Stimulated activated CD8-positive, alpha-beta memory T cell treated with anti-CD3 and anti-CD28 coated beads, Interleukin-4, amount 100 ng/mL, for 48 hours (primary cell): ENCODE results near the gene CFAP97D1.

ENCODE experiments used
- DNase-seq: peaks from one replicate; pipeline ENCODE4 v3.0.0-alpha.2; 2020

Gene CFAP97D1

DNA sequence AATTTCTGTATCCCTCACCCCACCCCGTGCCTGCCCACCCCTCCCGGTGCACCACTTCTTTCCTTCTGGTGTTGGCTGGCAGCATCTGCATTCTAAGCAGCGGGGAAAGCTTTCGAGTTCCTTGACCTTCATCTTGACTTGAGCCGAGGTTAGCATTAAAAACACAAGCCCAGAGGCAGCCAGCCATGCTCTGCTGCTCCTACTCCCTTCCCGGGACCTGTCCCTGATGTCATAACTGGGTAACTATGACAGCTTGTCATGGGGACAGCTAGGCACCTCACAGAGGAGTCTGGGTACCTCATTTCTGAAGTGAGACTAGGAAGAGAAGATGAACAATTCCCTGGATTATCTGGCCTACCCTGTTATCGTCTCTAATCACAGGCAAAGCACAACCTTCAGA is at the start of gene CFAP97D1:
Gene CFAP97D1, plus strand, starts transcription at position 301 of the 400 bp plus-strand sequence. Its CDS starts 28 bp downstream, at position 329.
- no peak for DNase-seq

DNA sequence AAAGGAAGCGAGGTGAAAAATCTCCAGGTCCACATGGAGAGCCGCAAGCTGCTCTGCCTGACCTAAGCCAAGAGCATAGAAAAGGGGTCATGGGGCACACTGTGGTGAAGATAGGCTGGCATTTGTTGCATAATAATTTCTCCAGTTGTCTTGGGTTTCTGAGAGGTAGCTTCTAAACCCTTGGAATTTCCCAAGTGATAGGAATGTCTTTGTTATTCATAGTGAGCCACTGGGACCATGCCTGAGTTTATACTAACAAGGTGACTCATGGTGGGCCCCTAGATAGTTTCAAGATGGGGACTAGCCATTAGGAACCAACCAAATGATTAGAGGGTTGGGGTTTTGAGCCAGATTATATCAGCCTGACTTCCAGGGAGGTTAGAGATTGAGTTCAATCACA is 47.3 kb upstream of the CFAP97D1 start:
- no peak for DNase-seq

DNA sequence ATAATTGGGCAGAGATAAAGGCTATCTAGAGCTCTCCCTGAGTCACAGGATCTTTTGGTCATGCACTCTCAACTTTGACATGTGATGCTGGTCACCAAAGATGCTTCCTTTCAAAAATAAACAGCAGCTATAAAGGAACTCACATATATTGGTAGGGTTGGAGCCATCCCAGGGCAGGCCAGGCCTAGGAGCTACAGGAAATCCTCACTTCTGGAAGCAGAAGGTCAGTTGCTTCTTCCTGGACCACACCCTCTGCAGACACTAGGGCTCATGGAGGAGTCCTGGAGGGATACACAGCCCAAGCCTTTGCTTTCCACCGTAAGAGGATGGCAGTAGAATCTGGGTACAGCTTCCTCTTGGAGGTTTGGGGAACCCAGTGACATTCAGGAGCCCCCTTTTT is 46.3 kb upstream of the CFAP97D1 start:
- no peak for DNase-seq

- DNase-seq, result no peak
These were observed 45.9 kb upstream of the CFAP97D1 start for GRCh38 chr17:43734376-43734775.

DNA sequence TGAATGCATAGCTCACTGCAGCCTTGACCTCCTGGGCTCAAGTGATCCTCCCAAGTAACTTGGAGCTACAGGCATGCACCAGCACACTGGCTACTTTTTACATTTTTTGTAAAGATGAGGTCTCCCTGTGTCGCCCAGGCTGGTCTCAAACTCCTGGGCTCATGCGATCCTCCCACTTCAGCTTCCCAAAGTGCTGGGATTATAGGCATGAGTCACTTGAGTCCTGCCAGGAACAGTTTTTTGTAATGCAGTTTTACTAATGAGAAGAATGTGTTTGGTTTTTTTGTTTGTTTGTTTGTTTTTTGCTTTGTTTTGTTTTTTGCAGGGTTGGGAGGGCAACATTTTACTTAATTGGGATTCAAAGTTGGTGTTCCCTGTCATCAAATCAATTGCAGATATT is 43.8 kb upstream of the CFAP97D1 start:
- no peak for DNase-seq

DNA sequence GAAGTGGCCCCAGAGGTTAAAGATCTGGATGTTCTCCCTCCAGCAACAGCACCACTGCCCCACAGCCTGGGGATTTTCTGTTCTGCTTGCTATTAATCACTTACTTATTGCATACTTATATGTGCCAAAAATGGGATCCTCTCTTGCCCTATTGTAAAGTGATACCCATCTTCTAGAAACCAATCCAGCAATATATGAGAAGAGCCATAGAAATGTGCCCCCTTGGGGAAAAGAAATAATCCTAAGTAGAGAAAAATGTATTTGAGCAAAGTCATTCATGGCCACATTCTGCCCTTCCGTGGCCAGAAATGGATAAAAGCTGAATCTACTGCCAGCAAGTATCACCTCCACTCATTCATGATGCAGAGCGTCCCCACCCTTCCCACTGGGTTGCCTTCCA is 42.5 kb upstream of the CFAP97D1 start:
- DNase-seq, result no peak

DNA sequence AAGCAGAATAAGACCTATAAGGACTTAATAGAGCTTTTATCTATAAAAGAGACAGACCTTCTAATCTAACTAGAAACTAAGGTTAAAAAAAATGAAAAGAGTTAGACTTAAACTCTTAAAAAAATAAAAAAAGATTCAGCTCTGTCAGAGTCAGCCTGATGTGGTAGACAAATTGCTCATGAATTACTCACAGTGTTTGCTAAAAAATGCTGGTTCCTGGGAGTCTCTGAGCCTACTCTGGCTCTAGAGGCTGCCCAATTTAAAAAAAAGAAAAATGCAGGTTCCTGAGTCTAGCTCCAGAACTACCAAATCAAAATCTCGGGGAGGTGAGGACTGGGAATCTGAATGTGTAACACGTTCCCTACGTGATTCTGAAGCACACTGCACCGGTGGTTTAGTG is 39.7 kb upstream of the CFAP97D1 start:
- no peak for DNase-seq

- no peak for DNase-seq
These were observed 38.6 kb upstream of the CFAP97D1 start for GRCh38 chr17:43741636-43742035.

GRCh38 chr17:43745541-43745940 is 34.7 kb upstream of the CFAP97D1 start:
- DNase-seq, result no peak

GRCh38 chr17:43750153-43750552 is 30.1 kb upstream of the CFAP97D1 start:
- no peak for DNase-seq

- no peak for DNase-seq
These were observed 26.6 kb upstream of the CFAP97D1 start for GRCh38 chr17:43753493-43754129.

GRCh38 chr17:43754947-43755346 is 25.3 kb upstream of the CFAP97D1 start:
- DNase-seq, result no peak

DNA sequence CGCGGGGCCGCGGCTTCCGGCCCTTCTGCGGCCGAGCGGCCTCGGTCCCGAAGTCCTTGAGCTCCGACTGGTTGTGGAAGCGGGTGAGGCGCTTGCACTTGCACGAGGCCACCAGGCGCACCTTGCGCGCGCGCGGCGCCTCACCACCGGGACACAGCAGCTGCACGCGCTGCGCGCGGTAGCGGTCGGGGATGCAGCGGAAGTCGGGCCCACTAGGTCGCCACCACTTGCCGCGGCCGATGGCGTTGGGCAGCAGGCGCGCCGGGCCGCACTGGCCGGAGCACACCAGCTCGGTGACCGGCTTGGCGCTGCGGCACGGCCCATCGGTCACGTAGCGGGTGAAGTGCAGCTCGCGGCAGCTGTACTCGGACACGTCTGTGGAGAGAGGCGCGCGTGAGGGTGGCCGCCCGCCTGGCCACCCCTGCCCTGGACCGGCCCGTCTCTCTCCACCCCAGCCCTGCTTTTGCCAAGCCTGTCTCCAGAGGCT is 24.8 kb upstream of the CFAP97D1 start:
- peak; percentile 37 for DNase-seq

- DNase-seq, result no peak
These were observed 24.0 kb upstream of the CFAP97D1 start for GRCh38 chr17:43756201-43756600.

- no peak for DNase-seq
These were observed 23.0 kb upstream of the CFAP97D1 start for GRCh38 chr17:43757171-43757660.

GRCh38 chr17:43758086-43758485 is 22.1 kb upstream of the CFAP97D1 start:
- DNase-seq, result no peak

DNA sequence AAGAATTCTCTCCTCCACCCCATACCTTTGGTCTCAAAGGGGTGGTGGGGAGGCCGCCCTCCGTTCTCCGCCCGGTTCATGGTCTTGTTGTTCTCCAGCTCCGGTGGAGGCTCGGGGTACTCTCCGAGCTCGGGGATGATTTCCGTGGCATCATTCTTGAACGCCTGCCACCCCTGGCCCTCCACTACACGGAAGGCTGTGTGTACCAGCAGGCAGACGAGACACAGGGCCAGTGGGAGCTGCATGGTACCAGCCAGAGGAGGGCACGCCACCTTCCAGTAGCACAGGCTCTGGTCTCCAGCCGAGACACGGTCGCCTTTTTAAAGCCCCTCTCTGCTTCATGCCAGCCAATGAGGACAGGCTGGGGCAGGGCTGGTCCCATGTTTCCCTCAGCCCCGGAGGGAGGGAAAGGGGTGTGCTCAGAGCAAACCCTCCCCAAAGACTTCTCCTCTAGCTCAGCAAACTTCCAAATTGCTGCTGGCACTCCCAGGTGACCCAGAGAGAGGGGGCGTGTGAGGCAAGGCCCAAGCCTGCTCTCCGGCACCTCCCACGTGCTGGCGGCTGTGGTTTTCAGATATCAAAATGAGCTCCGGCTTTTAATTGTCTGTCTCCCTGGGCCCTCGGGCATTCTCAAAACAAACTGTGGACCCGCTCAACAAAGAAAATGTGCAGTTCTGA is 21.6 kb upstream of the CFAP97D1 start, which contains the start of gene SOST:
Gene SOST, minus strand, starts transcription at position 295 of the 678 bp plus-strand sequence. Its CDS starts 50 bp downstream, at position 245.
- DNase-seq, result no peak

GRCh38 chr17:43759836-43760235 is 20.4 kb upstream of the CFAP97D1 start:
- DNase-seq, result no peak

DNA sequence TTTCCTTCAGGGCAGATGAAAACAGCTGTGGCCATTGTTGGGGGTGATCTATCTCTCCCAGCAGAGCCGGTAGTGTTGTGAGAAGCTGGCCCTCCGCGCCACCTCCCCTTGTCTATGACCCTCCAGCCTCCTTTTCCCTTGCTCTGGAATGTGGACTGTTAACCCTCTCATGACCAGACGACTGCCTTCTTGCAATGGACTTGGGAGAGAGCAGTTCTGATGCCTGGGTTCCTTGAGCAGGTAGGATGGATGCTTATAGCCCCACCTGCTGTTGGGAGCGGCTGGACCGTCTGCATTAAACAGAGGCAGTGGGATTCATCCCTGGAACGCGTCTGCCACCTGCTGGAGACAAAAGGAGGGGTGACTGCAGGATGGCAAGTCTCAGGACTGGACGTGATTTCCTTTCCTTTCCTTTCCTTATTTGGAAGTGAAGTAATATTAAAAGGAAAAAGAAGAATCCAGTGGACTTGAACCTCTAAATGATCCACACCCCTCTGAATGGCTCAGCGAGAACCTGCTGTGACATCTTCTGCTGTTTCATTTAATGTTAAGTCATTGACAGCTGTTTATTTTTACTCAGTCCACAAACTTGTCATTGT is 19.9 kb upstream of the CFAP97D1 start:
- DNase-seq, result peak; percentile 97

DNA sequence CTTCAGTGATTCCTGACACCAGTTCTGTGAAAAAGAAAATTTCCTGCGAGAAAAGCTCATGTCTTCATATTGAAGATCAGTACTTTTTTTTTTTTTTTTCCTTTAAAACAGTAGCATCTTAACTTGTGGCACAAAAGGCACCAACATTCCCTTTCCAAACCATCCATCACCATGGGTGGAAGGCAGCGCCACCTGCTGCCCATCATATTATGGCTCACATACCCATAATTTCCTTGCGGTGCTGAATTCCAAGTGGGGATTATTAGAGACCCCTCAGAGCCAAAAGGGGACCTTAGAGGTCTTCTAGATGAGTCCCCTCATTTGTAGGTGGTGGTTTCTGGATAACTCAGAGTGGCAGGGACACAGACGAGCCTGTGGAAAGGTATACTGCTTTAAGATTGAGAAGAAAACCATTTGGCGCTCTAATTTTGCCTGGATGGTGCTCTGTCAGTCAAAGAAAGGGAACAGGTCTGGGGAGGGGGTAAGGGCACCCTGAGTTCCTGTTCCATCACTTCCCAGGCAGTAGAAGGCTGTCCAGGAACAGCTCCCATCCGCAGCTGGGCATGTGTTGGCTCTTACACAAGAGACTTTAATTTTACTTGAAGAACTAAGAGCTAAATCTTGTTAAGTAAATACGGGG is 13.7 kb upstream of the CFAP97D1 start:
- peak; percentile 72 for DNase-seq

DNA sequence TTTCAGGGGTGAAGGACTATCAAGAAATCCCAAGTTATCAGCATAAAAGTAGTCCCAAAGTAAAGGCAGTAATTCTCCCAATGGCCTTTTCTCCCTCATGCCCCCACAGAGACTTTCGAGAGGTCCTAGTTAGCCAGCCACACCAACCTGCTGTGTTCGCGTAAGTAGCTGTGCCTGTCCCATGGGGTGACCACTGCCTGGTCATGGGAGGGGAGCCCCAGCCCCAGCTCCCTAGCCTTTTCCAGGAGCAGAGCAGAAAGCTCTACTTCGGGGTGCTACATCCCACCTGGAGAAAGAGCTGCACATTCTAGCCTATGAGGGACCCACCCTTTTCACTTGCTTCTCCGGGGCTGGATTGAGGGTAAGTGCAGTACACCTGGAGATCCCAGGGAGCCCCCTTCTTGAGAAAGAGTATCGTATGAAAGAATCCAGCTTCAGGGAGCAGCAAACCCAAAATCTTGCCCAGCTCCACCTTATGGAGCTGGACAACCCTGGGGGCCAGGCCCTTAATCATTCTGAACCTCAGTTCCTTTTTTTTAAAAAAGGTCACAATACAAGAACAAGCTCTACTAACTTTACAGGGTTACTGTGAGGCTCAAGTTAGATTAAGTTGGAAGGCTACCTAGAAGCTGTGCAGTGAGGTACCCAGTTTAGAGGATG is 13.1 kb upstream of the CFAP97D1 start:
- no peak for DNase-seq

DNA sequence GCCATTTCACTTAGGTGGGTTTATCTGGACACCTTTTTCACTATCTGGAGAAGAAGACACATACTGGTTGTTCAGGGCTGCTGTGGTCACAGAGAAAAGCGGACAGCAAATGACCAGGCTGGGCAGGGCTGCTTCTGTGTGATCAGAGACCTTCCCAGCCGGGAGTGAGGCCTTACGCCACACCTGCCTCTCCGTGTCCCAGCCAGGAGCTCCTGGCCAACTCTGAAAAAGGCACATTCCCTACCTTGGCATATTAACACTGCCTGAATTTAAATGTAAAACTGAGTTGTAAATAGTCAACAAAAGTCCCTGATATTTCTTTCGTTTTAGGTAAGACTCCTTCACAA is 12.5 kb upstream of the CFAP97D1 start:
- DNase-seq, result no peak

DNA sequence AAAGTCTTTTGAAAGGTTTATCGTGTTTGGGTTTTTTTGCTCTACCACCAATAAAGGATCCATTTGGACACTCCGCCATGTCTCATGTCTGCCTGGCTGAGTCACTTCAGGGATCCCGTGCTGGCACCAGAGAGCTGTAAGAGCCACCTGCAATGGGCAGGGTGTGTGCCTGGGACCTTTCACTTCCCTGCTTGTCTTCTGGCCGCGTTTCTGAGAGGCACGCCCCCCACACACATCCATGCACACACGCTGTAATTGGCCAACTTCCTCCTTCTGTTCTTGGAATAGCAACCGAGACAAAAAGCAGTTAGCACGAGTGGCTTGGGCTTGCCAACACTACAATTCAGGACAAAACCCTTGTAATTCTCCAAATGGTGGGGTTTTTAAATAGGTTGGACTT is 11.9 kb upstream of the CFAP97D1 start:
- no peak for DNase-seq
